Effector memory CD8-positive, alpha-beta T cell (primary cell): ENCODE data around the gene RPL9.

Experiments
- ATAC-seq: fragments of 150-1000 bp; cut with Tn5 transposase; replicated peaks from 2 replicates; pipeline ENCODE4 v1.10.0; 2021; ENCODE audit warnings: mild to moderate bottlenecking, moderate library complexity
- DNase-seq, 3 experiments: peaks; one replicate each; pipeline ENCODE4 v3.0.0; 2021
- H3K27ac Mint-ChIP-seq, 2 donors: one replicate each; pipeline ENCODE4 v1.8.0; 2022; ENCODE audit warnings: mild to moderate bottlenecking in 2 of 2, mixed read lengths in 2 of 2, moderate library complexity in 2 of 2
- H3K27me3 Mint-ChIP-seq, 2 donors: one replicate each; pipeline ENCODE4 v1.8.0; 2022; ENCODE audit warnings: mixed read lengths in 2 of 2
- H3K36me3 Mint-ChIP-seq: one replicate; pipeline ENCODE4 v1.8.0; 2022; ENCODE audit warnings: mild to moderate bottlenecking, moderate library complexity, mixed read lengths; ENCODE audit not compliant: insufficient read depth
- H3K4me1 Mint-ChIP-seq, 2 donors: one replicate each; pipeline ENCODE4 v1.8.0; 2022; ENCODE audit warnings: low read depth in 2 of 2, mixed read lengths in 2 of 2
- H3K4me3 Mint-ChIP-seq, 2 donors: one replicate each; pipeline ENCODE4 v1.8.0; 2022; ENCODE audit warnings: mild to moderate bottlenecking in 2 of 2, mixed read lengths in 2 of 2, moderate library complexity in 2 of 2
- H3K9me3 Mint-ChIP-seq, 2 donors: one replicate each; pipeline ENCODE4 v1.8.0; 2022; ENCODE audit warnings: mixed read lengths in 2 of 2

Gene RPL9

GRCh38 chr4:39452860-39453587 lies 5.7 kb downstream of the RPL9 start:
- no peak overlapping the region for H3K4me3 Mint-ChIP-seq
- H3K4me1 Mint-ChIP-seq, result peaks cover 15 to 32% of the 10 kb centered on the region in 2 donors
- ATAC-seq (no peak), DNase-seq (no peak)
- H3K27ac Mint-ChIP-seq, result peak overlapping the region in 1 of 2 donors; percentile 25
- peaks cover 75% of the 10 kb centered on the region for H3K36me3 Mint-ChIP-seq
- no peaks in the 10 kb centered on the region for H3K9me3 Mint-ChIP-seq
- no peaks in the 10 kb centered on the region for H3K27me3 Mint-ChIP-seq

- Mint-ChIP-seq H3K27me3 (no peaks in the 10 kb centered on the region), H3K9me3 (no peaks in the 10 kb centered on the region), H3K27ac (peak overlapping the region in 1 of 2 donors; percentile 15), H3K4me1 (peaks cover 8 to 25% of the 10 kb centered on the region in 2 donors), H3K4me3 (no peak overlapping the region), H3K36me3 (peaks cover 68% of the 10 kb centered on the region)
- no peak for ATAC-seq
- DNase-seq, result no peak
These were observed 6.4 kb downstream of the RPL9 start for GRCh38 chr4:39452153-39452859.

GRCh38 chr4:39451423-39452023 lies 7.2 kb downstream of the RPL9 start:
- no peak for DNase-seq
- Mint-ChIP-seq H3K27me3 (no peaks in the 10 kb centered on the region), H3K9me3 (no peaks in the 10 kb centered on the region), H3K4me3 (no peak overlapping the region), H3K27ac (peak overlapping the region; percentile 15 to 64), H3K36me3 (peaks cover 66% of the 10 kb centered on the region), H3K4me1 (peaks cover 3 to 17% of the 10 kb centered on the region in 2 donors)
- ATAC-seq, result no peak

GRCh38 chr4:39450618-39451017 lies 8.1 kb downstream of the RPL9 start:
- peaks cover 61% of the 10 kb centered on the region for H3K36me3 Mint-ChIP-seq

GRCh38 chr4:39446842-39447573 lies 11.7 kb downstream of the RPL9 start:
- peaks cover 0 to 12% of the 10 kb centered on the region in 2 donors for H3K27me3 Mint-ChIP-seq
- no peaks in the 10 kb centered on the region for H3K9me3 Mint-ChIP-seq
- H3K27ac Mint-ChIP-seq, result peak overlapping the region in 1 of 2 donors; percentile 32

More at GRCh38 chr4:39450618-39451017, 8.1 kb downstream of the RPL9 start:
- no peak overlapping the region for H3K4me3 Mint-ChIP-seq
- DNase-seq (no peak), ATAC-seq (no peak)
- no peaks in the 10 kb centered on the region for H3K27me3 Mint-ChIP-seq
- H3K27ac Mint-ChIP-seq, result peak overlapping the region in 1 of 2 donors; percentile 64
- H3K9me3 Mint-ChIP-seq, result no peaks in the 10 kb centered on the region
- peaks cover 2 to 16% of the 10 kb centered on the region in 2 donors for H3K4me1 Mint-ChIP-seq

GRCh38 chr4:39446483-39446841 lies 12.3 kb downstream of the RPL9 start:
- H3K27ac Mint-ChIP-seq, result no peak overlapping the region
- ATAC-seq, result no peak
- no peak for DNase-seq
- peaks cover 0 to 13% of the 10 kb centered on the region in 2 donors for H3K27me3 Mint-ChIP-seq
- no peaks in the 10 kb centered on the region for H3K4me1 Mint-ChIP-seq
- peak overlapping the region; percentile 60 to 73 for H3K4me3 Mint-ChIP-seq
- peaks cover 20% of the 10 kb centered on the region for H3K36me3 Mint-ChIP-seq
- no peaks in the 10 kb centered on the region for H3K9me3 Mint-ChIP-seq

More at GRCh38 chr4:39446842-39447573, 11.7 kb downstream of the RPL9 start:
- no peaks in the 10 kb centered on the region for H3K4me1 Mint-ChIP-seq
- H3K36me3 Mint-ChIP-seq, result peaks cover 25% of the 10 kb centered on the region
- H3K4me3 Mint-ChIP-seq, result peak overlapping the region; percentile 60 to 73
- peak; percentile 93 for ATAC-seq
- DNase-seq, result peak; percentile 39 to 54 (median 52)

- Mint-ChIP-seq H3K4me1 (no peaks in the 10 kb centered on the region), H3K4me3 (no peak overlapping the region), H3K36me3 (peaks cover 10% of the 10 kb centered on the region), H3K9me3 (no peaks in the 10 kb centered on the region), H3K27me3 (peaks cover 0 to 13% of the 10 kb centered on the region in 2 donors), H3K27ac (no peak overlapping the region)
- no peak for DNase-seq
- no peak for ATAC-seq
These were observed 15.7 kb downstream of the RPL9 start for GRCh38 chr4:39442998-39443397.

GRCh38 chr4:39441593-39441992 lies 17.1 kb downstream of the RPL9 start:
- Mint-ChIP-seq H3K9me3 (no peaks in the 10 kb centered on the region), H3K27ac (no peak overlapping the region), H3K4me1 (no peaks in the 10 kb centered on the region), H3K27me3 (peaks cover 0 to 19% of the 10 kb centered on the region in 2 donors), H3K4me3 (no peak overlapping the region), H3K36me3 (peaks cover 4% of the 10 kb centered on the region)
- no peak for ATAC-seq
- DNase-seq, result no peak

GRCh38 chr4:39435659-39436563 lies 22.8 kb downstream of the RPL9 start:
- no peaks in the 10 kb centered on the region for H3K9me3 Mint-ChIP-seq
- DNase-seq (no peak), ATAC-seq (no peak)
- peaks cover 8 to 16% of the 10 kb centered on the region in 2 donors for H3K27me3 Mint-ChIP-seq
- no peaks in the 10 kb centered on the region for H3K4me1 Mint-ChIP-seq
- no peak overlapping the region for H3K27ac Mint-ChIP-seq
- no peak overlapping the region for H3K4me3 Mint-ChIP-seq
- H3K36me3 Mint-ChIP-seq, result peaks cover 4% of the 10 kb centered on the region

- ATAC-seq, result no peak
- peaks cover 8 to 16% of the 10 kb centered on the region in 2 donors for H3K27me3 Mint-ChIP-seq
- DNase-seq, result no peak
- no peaks in the 10 kb centered on the region for H3K9me3 Mint-ChIP-seq
- H3K4me3 Mint-ChIP-seq, result no peak overlapping the region
- H3K27ac Mint-ChIP-seq, result no peak overlapping the region
- no peaks in the 10 kb centered on the region for H3K4me1 Mint-ChIP-seq
- H3K36me3 Mint-ChIP-seq, result peaks cover 4% of the 10 kb centered on the region
These were observed 24.7 kb downstream of the RPL9 start for GRCh38 chr4:39433878-39434492.

- Mint-ChIP-seq H3K27me3 (no peaks in the 10 kb centered on the region), H3K36me3 (no peaks in the 10 kb centered on the region), H3K4me1 (no peaks in the 10 kb centered on the region), H3K9me3 (no peaks in the 10 kb centered on the region), H3K27ac (no peak overlapping the region), H3K4me3 (no peak overlapping the region)
- DNase-seq, result no peak
- ATAC-seq, result no peak
These were observed 29.0 kb downstream of the RPL9 start for GRCh38 chr4:39429476-39430334.
